ENCODE results near the gene FN3KRP. TPM values are rescaled to one million over a fixed set of nuclear protein-coding genes. Genes with fewer than 3 reads are reported as not detected.

The FN3KRP gene
- total and polyA plus RNA-seq, 2 of the 13 experiments (the other 11 are each of a cell fraction or from before 2014, with no cell fraction given) = 22.4 to 28.2 TPM

GRCh38 chr17:82734987-82735866 lies 18.7 kb downstream of the FN3KRP start, which contains the start of gene FN3K (continued):
- TF ChIP-seq FOXM1 (CRISPR knock-in tag; IDR thresholded peaks at IDR 0.05) (no peak), E2F1 (CRISPR knock-in tag; IDR thresholded peaks at IDR 0.05) (no peak), TGIF2 (CRISPR knock-in tag; IDR thresholded peaks at IDR 0.05) (peak; percentile 67; the same call in 1 of the 2 replicates), PAX8 (CRISPR knock-in tag; IDR thresholded peaks at IDR 0.05; ENCODE audit: borderline replicate concordance) (peak; percentile 89; the same call in 1 of the 2 replicates), PCBP2 (optimal IDR thresholded peaks at IDR 0.05; ENCODE audit: low read depth, low read length, poor library complexity, severe bottlenecking) (no peak), MXD4 (CRISPR knock-in tag; IDR thresholded peaks at IDR 0.05) (peak; percentile 36; the same call in 1 of the 2 replicates), ZBTB43 (CRISPR knock-in tag; conservative IDR thresholded peaks at IDR 0.05) (0 out of 2 replicates have a peak, but pooled peaks have one; percentile 30), FOSL1 (CRISPR knock-in tag; IDR thresholded peaks at IDR 0.05; ENCODE audit: borderline replicate concordance) (no peak), KLF6 (CRISPR knock-in tag; IDR thresholded peaks at IDR 0.05) (peak; percentile 26; the same call in 1 of the 2 replicates), MAZ (IDR thresholded peaks at IDR 0.05; ENCODE audit: borderline replicate concordance, low read depth, low read length) (0 out of 2 replicates have a peak, but pooled peaks have one; percentile 63), MAZ (CRISPR knock-in tag; IDR thresholded peaks at IDR 0.05; ENCODE audit: low read depth) (peak; percentile 68; the same call in 1 of the 2 replicates), ZNF432 (CRISPR knock-in tag; IDR thresholded peaks at IDR 0.05; ENCODE audit: borderline replicate concordance) (no peak), TBL1XR1 (IDR thresholded peaks at IDR 0.05; ENCODE audit: borderline replicate concordance, low read length, partially characterized antibody) (no peak), MAFG (CRISPR knock-in tag; IDR thresholded peaks at IDR 0.05) (no peak), PRMT3 (CRISPR knock-in tag; IDR thresholded peaks at IDR 0.05; ENCODE audit: borderline replicate concordance, low read depth) (peak; percentile 48; the same call in 1 of the 2 replicates), FOXJ3 (CRISPR knock-in tag; IDR thresholded peaks at IDR 0.05; ENCODE audit: borderline replicate concordance) (no peak), KIAA2018 (CRISPR knock-in tag; IDR thresholded peaks at IDR 0.05; ENCODE audit: borderline replicate concordance) (no peak), MED1 (CRISPR knock-in tag; IDR thresholded peaks at IDR 0.05) (peak; percentile 65; the same call in 1 of the 2 replicates)
